IMR-90 (cell line): Measurements from ENCODE around the gene TIMP1. TPM values are rescaled to one million over a fixed set of nuclear protein-coding genes. Genes with fewer than 3 reads are reported as not detected.

ENCODE experiments used
- ATAC-seq: fragments of 200-7000 bp; cut with Tn5 transposase; 2 replicates; pipeline ENCODE4 v1.9.1; 2020; ENCODE audit warnings: low read depth, mild to moderate bottlenecking, moderate library complexity
- BruUV-seq: library from RNA; stranded (reverse); fragments of 400-500 nt; replicated peaks from 2 replicates; lab custom pipeline; 2021; lab: Mats Ljungman, UMichigan
- CTCF ChIA-PET: fragments of 300-600 bp; formaldehyde crosslinking; extraction: SDS; loops from one replicate; lab custom pipeline; 2021; ENCODE audit warnings: antibody characterized with exemption; lab: Yijun Ruan, JAX
- POLR2A ChIA-PET: fragments of 300-600 bp; sonication (Branson Sonifier 250); formaldehyde crosslinking; loops from one replicate; lab custom pipeline; 2022; ENCODE audit warnings: antibody characterized with exemption; ENCODE audit not compliant: unreplicated experiment; lab: Charles Lee
- DNase-seq: peaks from one replicate; pipeline ENCODE4 v3.0.0; 2013
- H2AFZ ChIP-seq: replicated peaks from 2 replicates; pipeline ENCODE3; 2013; ENCODE audit warnings: low read length, mild to moderate bottlenecking; ENCODE audit not compliant: poor library complexity
- H2AK5ac ChIP-seq: 2 replicates; pipeline ENCODE4 v1.6.1; 2013; ENCODE audit warnings: low read depth, low read length, inconsistent platforms
- H2AK9ac ChIP-seq: replicated peaks from 2 replicates; pipeline ENCODE3; 2013; ENCODE audit warnings: mild to moderate bottlenecking, low read depth, low read length, moderate library complexity; ENCODE audit not compliant: poor library complexity
- H2BK120ac ChIP-seq: 2 replicates; pipeline ENCODE4 v1.6.1; 2013; ENCODE audit warnings: low read depth, low read length, inconsistent platforms
- H2BK15ac ChIP-seq: 3 replicates; pipeline ENCODE4 v1.6.1; 2013; ENCODE audit warnings: low read depth, low read length, inconsistent platforms
- H2BK20ac ChIP-seq: 2 replicates; pipeline ENCODE4 v1.6.1; 2013; ENCODE audit warnings: low read depth, mild to moderate bottlenecking, inconsistent platforms, low read length, moderate library complexity
- H2BK5ac ChIP-seq: 2 replicates; pipeline ENCODE4 v1.6.1; 2013; ENCODE audit warnings: mild to moderate bottlenecking, low read depth, low read length, inconsistent platforms; ENCODE audit not compliant: poor library complexity, severe bottlenecking
- H3K14ac ChIP-seq: replicated peaks from 2 replicates; pipeline ENCODE4 v1.6.1; 2013; ENCODE audit warnings: low read depth, low read length, inconsistent platforms
- H3K18ac ChIP-seq: 2 replicates; pipeline ENCODE4 v1.6.1; 2013; ENCODE audit warnings: low read depth, low read length, control low read depth
- H3K23ac ChIP-seq: 2 replicates; pipeline ENCODE4 v1.6.1; 2013; ENCODE audit warnings: low read depth, low read length, inconsistent platforms
- H3K27ac ChIP-seq: 2 replicates; pipeline ENCODE4 v1.5.1; 2013; ENCODE audit warnings: mild to moderate bottlenecking, control low read depth, low read length; ENCODE audit not compliant: insufficient read depth
- H3K27me3 ChIP-seq: 2 replicates; pipeline ENCODE4 v1.6.1; 2013; ENCODE audit warnings: low read length; ENCODE audit not compliant: control insufficient read depth, insufficient read depth
- H3K36me3 ChIP-seq: 2 replicates; pipeline ENCODE4 v1.6.1; 2013; ENCODE audit warnings: low read length, mixed read lengths; ENCODE audit not compliant: control insufficient read depth, insufficient read depth
- H3K4ac ChIP-seq: 2 replicates; pipeline ENCODE4 v1.6.1; 2013; ENCODE audit warnings: low read depth, low read length, inconsistent platforms
- H3K4me1 ChIP-seq: 2 replicates; pipeline ENCODE4 v1.6.1; 2013; ENCODE audit warnings: low read length, mixed read lengths; ENCODE audit not compliant: control insufficient read depth, insufficient read depth
- H3K4me2 ChIP-seq: 2 replicates; pipeline ENCODE4 v1.6.1; 2013; ENCODE audit warnings: low read depth, mild to moderate bottlenecking, control low read depth, low read length, moderate library complexity
- H3K4me3 ChIP-seq: 2 replicates; pipeline ENCODE4 v1.5.1; 2013; ENCODE audit warnings: low read depth, mild to moderate bottlenecking, control low read depth, low read length, moderate library complexity; ENCODE audit not compliant: insufficient read depth
- H3K56ac ChIP-seq: 2 replicates; pipeline ENCODE4 v1.6.1; 2013; ENCODE audit warnings: low read length, inconsistent platforms; ENCODE audit not compliant: insufficient read depth; ENCODE audit errors: extremely low read depth
- H3K79me1 ChIP-seq, 2 experiments: 2 replicates each; pipeline ENCODE4 v1.6.1; 2013; ENCODE audit warnings: low read length in 2 of 2, inconsistent platforms in 1 of 2, low read depth in 1 of 2
- H3K9ac ChIP-seq: 2 replicates; pipeline ENCODE4 v1.6.1; 2013; ENCODE audit warnings: low read depth, low read length, control low read depth
- H3K9me1 ChIP-seq: 2 replicates; pipeline ENCODE4 v1.6.1; 2013; ENCODE audit warnings: low read length, inconsistent platforms; ENCODE audit not compliant: insufficient read depth
- H3K9me3 ChIP-seq: 2 replicates; pipeline ENCODE4 v1.6.1; 2013; ENCODE audit warnings: low read length; ENCODE audit not compliant: control insufficient read depth, insufficient read depth
- H4K20me1 ChIP-seq: 2 replicates; pipeline ENCODE4 v1.6.1; 2013; ENCODE audit warnings: low read length, inconsistent platforms; ENCODE audit not compliant: insufficient read depth
- H4K5ac ChIP-seq: 2 replicates; pipeline ENCODE4 v1.6.1; 2013; ENCODE audit warnings: mild to moderate bottlenecking, low read depth, low read length, control low read depth
- H4K8ac ChIP-seq, 2 experiments: 2 replicates each; pipeline ENCODE4 v1.6.1; 2013; ENCODE audit warnings: low read depth in 2 of 2, low read length in 2 of 2, control low read depth in 1 of 2, inconsistent platforms in 1 of 2
- H4K91ac ChIP-seq: 2 replicates; pipeline ENCODE4 v1.6.1; 2013; ENCODE audit warnings: low read depth, low read length, inconsistent platforms; ENCODE audit not compliant: insufficient read depth
- CHD1 ChIP-seq: IDR thresholded peaks from 2 replicates; pipeline ENCODE4 v1.6.1; 2012; ENCODE audit warnings: low read depth, low read length, improper control_type of control experiment
- MAZ ChIP-seq: IDR thresholded peaks from 2 replicates; pipeline ENCODE4 v1.6.1; 2012; ENCODE audit warnings: low read depth, mild to moderate bottlenecking, low read length, improper control_type of control experiment, moderate library complexity, borderline replicate concordance
- WGBS, 2 experiments: methylation state at CpG; one replicate each; pipeline versions ENCODE4 v1.1.5 to v1.1.7; 2013; ENCODE audit warnings: missing lambda C conversion rate in 2 of 2; ENCODE audit not compliant: insufficient read length in 1 of 2; ENCODE audit errors: extremely low coverage in 2 of 2; 5-methylcytosine and 5-hydroxymethylcytosine counted together
- dilution Hi-C: fragments of 300-500 bp; cut with HindIII; formaldehyde crosslinking; loops from one replicate; pipeline ENCODE4 v1.14.3; 2018; ENCODE audit warnings: low sequenced_read_pairs; ENCODE audit not compliant: unreplicated experiment
- in situ Hi-C: fragments of 300-500 bp; cut with MboI; formaldehyde crosslinking; loops from 3 replicates; pipeline ENCODE4 v1.14.3; 2019; ENCODE audit warnings: low sequenced_read_pairs, inconsistent platforms, mixed read lengths
- intact Hi-C: fragments of 100-400 bp; cut with micrococcal nuclease; formaldehyde crosslinking; loops from 2 replicates; pipeline ENCODE4 v1.10.0; 2022
- polyA plus RNA-seq, 3 experiments: library from polyadenylated mRNA; depleted of rRNA; stranded (reverse); fragments of >200 nt; gene quantifications; 2 replicates each; pipeline ENCODE4 v1.2.3, GENCODE V29; 2012; ENCODE audit warnings: low replicate concordance in 1 of 3
- total RNA-seq: library from RNA; depleted of rRNA; stranded (reverse); fragments of >200 nt; gene quantifications from 2 replicates; pipeline ENCODE4 v1.2.3, GENCODE V29; 2012

TIMP1 gene
- total and polyA plus RNA-seq, 2 of the 4 experiments (the other 2 are of a cell fraction) = 512 to 3,078 TPM

DNA sequence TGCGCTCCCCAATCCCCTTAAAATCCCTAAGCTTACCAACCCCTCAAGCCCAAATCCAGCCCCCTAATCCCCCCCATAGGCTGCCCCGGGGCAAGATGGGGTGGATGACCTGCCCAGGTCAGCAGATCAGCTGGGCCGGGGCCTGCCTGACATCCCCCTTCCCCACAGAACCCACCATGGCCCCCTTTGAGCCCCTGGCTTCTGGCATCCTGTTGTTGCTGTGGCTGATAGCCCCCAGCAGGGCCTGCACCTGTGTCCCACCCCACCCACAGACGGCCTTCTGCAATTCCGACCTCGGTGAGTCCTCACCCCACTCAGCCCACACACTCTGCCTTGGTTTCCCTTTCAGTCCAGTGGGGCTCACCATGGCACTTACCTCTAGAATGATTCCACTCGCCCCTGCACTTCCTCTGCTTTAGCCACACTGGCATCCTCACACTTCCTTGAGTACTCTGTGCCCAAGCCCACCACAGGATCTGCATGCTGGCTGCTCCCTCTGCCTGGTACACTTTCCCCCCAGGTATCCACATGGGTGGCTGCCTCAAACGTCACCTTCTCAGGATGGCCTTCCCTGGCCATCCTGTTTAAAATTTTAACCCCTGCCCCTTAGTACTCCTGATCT lies 1.1 kb downstream of the TIMP1 start:
- CTCF ChIA-PET = no interaction called here

More for the DNA sequence above, 1.1 kb downstream of the TIMP1 start:
- peak overlapping the region; percentile 98 for H3K9ac ChIP-seq
- H3K14ac ChIP-seq = peak overlapping the region; percentile 56
- dilution Hi-C loops = no loop called here
- 0 out of 2 replicates have a peak overlapping the region, but pooled peaks have one; percentile 1 for H3K56ac ChIP-seq
- no peak overlapping the region for H2BK20ac ChIP-seq
- in situ Hi-C loops = no loop called here
- ATAC-seq (no peak), DNase-seq (no peak)
- H3K36me3 ChIP-seq = peaks cover 23% of the 10 kb centered on the region
- peak overlapping the region in 1 of 2 experiments; percentile 9; a peak in 2 of 4 replicates for H4K8ac ChIP-seq
- no peak overlapping the region; the same call in 1 of the 2 replicates for H4K91ac ChIP-seq
- H3K27ac ChIP-seq = peak overlapping the region; percentile 95
- intact Hi-C loops = loop anchor here (2.0 kb wide), 1 partner anchor 43 kb away; no protein-coding TSS in a partner anchor
- peak overlapping the region; percentile 94 for H3K4ac ChIP-seq
- H3K4me1 ChIP-seq = peaks cover 17% of the 10 kb centered on the region
- H3K4me3 ChIP-seq = peak overlapping the region; percentile 96
- no peaks in the 10 kb centered on the region for H3K27me3 ChIP-seq
- H4K5ac ChIP-seq = no peak overlapping the region
- H3K79me1 ChIP-seq = peaks cover 3 to 35% of the 10 kb centered on the region in 2 experiments; a peak in 2 of 4 replicates
- no peak overlapping the region for H2BK120ac ChIP-seq
- no peak overlapping the region for H2AFZ ChIP-seq
- no peak overlapping the region for H2BK15ac ChIP-seq
- BruUV-seq = no TSS peak
- peak overlapping the region; percentile 82; the same call in 1 of the 2 replicates for H3K23ac ChIP-seq
- no peak for TF ChIP-seq MAZ
- TF ChIP-seq CHD1 = no peak; the same call in 1 of the 2 replicates
- no peak overlapping the region for H3K18ac ChIP-seq
- POLR2A ChIA-PET = no interaction called here
- H2BK5ac ChIP-seq = peak overlapping the region; percentile 92
- H3K9me3 ChIP-seq = no peaks in the 10 kb centered on the region
- WGBS, 2 experiments = 100% methylated on average over 1 of the region's 8 CpGs
- H2AK9ac ChIP-seq = peak overlapping the region; percentile 85
- peaks cover 30% of the 10 kb centered on the region for H4K20me1 ChIP-seq
- peak overlapping the region; percentile 43 for H2AK5ac ChIP-seq
- peaks cover 8% of the 10 kb centered on the region for H3K9me1 ChIP-seq
- peak overlapping the region; percentile 90 for H3K4me2 ChIP-seq
